Prostate gland (tissue), 2 donors: ENCODE measurements around the gene MESP1. TPM values are rescaled to one million over a fixed set of nuclear protein-coding genes. Genes with fewer than 3 reads are reported as not detected.

ENCODE experiments used
- DNase-seq: peaks from one replicate; pipeline ENCODE4 v3.0.0-alpha.2; 2019; ENCODE audit warnings: low spot score
- H3K27ac ChIP-seq, 2 donors: fragments of 200-600 bp; sonication (generic); 2 replicates each; pipeline ENCODE4 v1.5.1; 2017 to 2019
- H3K27me3 ChIP-seq: fragments of 200-600 bp; sonication (generic); replicated peaks from 2 replicates; pipeline ENCODE4 v1.5.1; 2019; ENCODE audit not compliant: insufficient read depth
- H3K36me3 ChIP-seq, 2 donors: fragments of 200-600 bp; sonication (generic); 1 replicate in 1 of 2; 2 replicates in 1 of 2; pipeline versions ENCODE4 v1.5.1 to v1.8.1; 2017 to 2019
- H3K4me1 ChIP-seq: fragments of 200-600 bp; sonication (generic); replicated peaks from 2 replicates; pipeline ENCODE4 v1.5.1; 2019
- H3K4me3 ChIP-seq, 2 donors: fragments of 200-600 bp; sonication (generic); 2 replicates each; pipeline ENCODE4 v1.5.1; 2017 to 2019
- H3K9me3 ChIP-seq: fragments of 200-600 bp; sonication (generic); 2 replicates; pipeline ENCODE4 v1.5.1; 2017
- CTCF ChIP-seq, 4 experiments: fragments of 200-600 bp in 2 of 4; fragments of 450-650 bp in 2 of 4; sonication (generic) in 2 of 4; IDR thresholded peaks; 1 replicate in 3 of 4; 2 replicates in 1 of 4; pipeline ENCODE4 v1.5.1; 2016 to 2019; ENCODE audit warnings: antibody characterized with exemption in 4 of 4, mild to moderate bottlenecking in 2 of 4, moderate library complexity in 2 of 4
- POLR2A ChIP-seq: fragments of 450-650 bp; IDR thresholded peaks from one replicate; pipeline ENCODE4 v1.6.1; 2016; ENCODE audit warnings: antibody characterized with exemption, mild to moderate bottlenecking
- POLR2AphosphoS5 ChIP-seq: sonication (generic); formaldehyde crosslinking; IDR thresholded peaks from one replicate; pipeline ENCODE4 v1.6.1; 2017; ENCODE audit warnings: antibody characterized with exemption
- WGBS: methylation state at CpG from one replicate; pipeline ENCODE4 v1.1.5; 2018; 5-methylcytosine and 5-hydroxymethylcytosine counted together
- intact Hi-C: fragments of 100-400 bp; cut with DNase I; formaldehyde crosslinking; loops from one replicate; pipeline ENCODE4 v1.14.2; 2022
- total RNA-seq, 2 donors: library from RNA; depleted of rRNA; stranded (reverse); fragments of >200 nt; gene quantifications; one replicate each; pipeline ENCODE4 v1.1.0, GENCODE V29; 2016

Gene MESP1
- total RNA-seq, 2 donors from 2014 or later = 11.5 to 67.4 TPM

GRCh38 chr15:89761929-89762328 is 10.9 kb upstream of the MESP1 start:
- TF ChIP-seq POLR2A (no peak), POLR2AphosphoS5 (no peak), CTCF (IDR thresholded peaks at IDR 0.05) (no peak)

GRCh38 chr15:89761009-89761831 is 10.2 kb upstream of the MESP1 start:
- no peak for TF ChIP-seq CTCF (IDR thresholded peaks at IDR 0.05)
- no peak for TF ChIP-seq POLR2AphosphoS5
- no peak for TF ChIP-seq POLR2A
- no peak for DNase-seq
- Histone ChIP-seq H3K4me1 (peaks cover 6% of the 10 kb centered on the region), H3K27ac (peak overlapping the region; percentile 83 to 92), H3K36me3 (no peaks in the 10 kb centered on the region), H3K27me3 (no peaks in the 10 kb centered on the region), H3K9me3 (no peaks in the 10 kb centered on the region), H3K4me3 (no peak overlapping the region)
- intact Hi-C loops = loop anchor here (2.0 to 10.0 kb wide), 2 partner anchors 114 to 314 kb away; no protein-coding TSS in a partner anchor
- 69% methylated on average over 18 of the region's 18 CpGs for WGBS

More at GRCh38 chr15:89761929-89762328, 10.9 kb upstream of the MESP1 start:
- Histone ChIP-seq H3K27ac (peak overlapping the region; percentile 83 to 92), H3K4me1 (peaks cover 6% of the 10 kb centered on the region), H3K4me3 (no peak overlapping the region), H3K9me3 (no peaks in the 10 kb centered on the region), H3K36me3 (no peaks in the 10 kb centered on the region), H3K27me3 (no peaks in the 10 kb centered on the region)
- DNase-seq = no peak
- intact Hi-C loops = loop anchor here (2.0 to 10.0 kb wide), 2 partner anchors 113 to 313 kb away; no protein-coding TSS in a partner anchor
- WGBS = 80% methylated on average over 5 of the region's 5 CpGs

- Histone ChIP-seq H3K4me3 (no peak overlapping the region), H3K27ac (peak overlapping the region; percentile 83 to 92), H3K36me3 (no peaks in the 10 kb centered on the region), H3K27me3 (no peaks in the 10 kb centered on the region), H3K9me3 (no peaks in the 10 kb centered on the region), H3K4me1 (peaks cover 6% of the 10 kb centered on the region)
- WGBS = 31% methylated on average over 16 of the region's 16 CpGs
- DNase-seq = peak; percentile 74
- TF ChIP-seq CTCF (IDR thresholded peaks at IDR 0.05) (peak; percentile 96 to 97 (median 96)), POLR2AphosphoS5 (peak; percentile 54), POLR2A (no peak)
- intact Hi-C loops = loop anchor here (2.0 to 10.0 kb wide), 2 partner anchors 114 to 314 kb away; no protein-coding TSS in a partner anchor
These were observed 9.4 kb upstream of the MESP1 start for GRCh38 chr15:89760303-89761008.

GRCh38 chr15:89759835-89760234 is 8.8 kb upstream of the MESP1 start:
- no peak for TF ChIP-seq CTCF (IDR thresholded peaks at IDR 0.05)
- TF ChIP-seq POLR2A = no peak
- TF ChIP-seq POLR2AphosphoS5 = no peak
- H3K9me3 ChIP-seq = no peaks in the 10 kb centered on the region
- H3K36me3 ChIP-seq = no peaks in the 10 kb centered on the region
- no peak overlapping the region for H3K4me3 ChIP-seq
- no peaks in the 10 kb centered on the region for H3K27me3 ChIP-seq
- peak overlapping the region; percentile 83 to 92 for H3K27ac ChIP-seq
- intact Hi-C loops = loop anchor here (2.0 to 10.0 kb wide), 2 partner anchors 115 to 315 kb away; no protein-coding TSS in a partner anchor
- 85% methylated on average over 3 of the region's 3 CpGs for WGBS
- DNase-seq = no peak
- peaks cover 6% of the 10 kb centered on the region for H3K4me1 ChIP-seq
